ENCODE results near the gene ZBTB7C.

GRCh38 chr18:48300463-48300961, 108.7 kb downstream of the ZBTB7C start:
- TF ChIP-seq CTCF (conservative IDR thresholded peaks at IDR 0.05; ENCODE audit: low read depth, low read length) (no peak), POLR2A (IDR thresholded peaks at IDR 0.05; ENCODE audit: low read depth, low read length) (no peak), CHD1 (IDR thresholded peaks at IDR 0.05; ENCODE audit: low read depth, low read length) (no peak), FOS (IDR thresholded peaks at IDR 0.05; ENCODE audit: low read depth, low read length) (no peak), RCOR1 (IDR thresholded peaks at IDR 0.05; ENCODE audit: insufficient replicate concordance, low read length) (no peak), CEBPB (IDR thresholded peaks at IDR 0.05; ENCODE audit: low read depth, low read length) (no peak), SMC3 (IDR thresholded peaks at IDR 0.05; ENCODE audit: low read depth, low read length) (no peak), RFX5 (IDR thresholded peaks at IDR 0.05; ENCODE audit: low read depth, low read length) (no peak), MAZ (IDR thresholded peaks at IDR 0.05; ENCODE audit: borderline replicate concordance, low read depth, low read length) (no peak), USF2 (IDR thresholded peaks at IDR 0.05; ENCODE audit: low read depth, low read length) (no peak), BHLHE40 (IDR thresholded peaks at IDR 0.05; ENCODE audit: low read depth, low read length) (no peak), NFE2L2 (IDR thresholded peaks at IDR 0.05; ENCODE audit: low read depth, low read length) (no peak), MXI1 (IDR thresholded peaks at IDR 0.05; ENCODE audit: borderline replicate concordance, low read depth, low read length) (no peak), ELK1 (IDR thresholded peaks at IDR 0.05; ENCODE audit: borderline replicate concordance, low read depth, low read length) (no peak)
